Loucy (cell line): ENCODE data around the gene GARIN5A.

ENCODE experiments used
- H2AFZ ChIP-seq: fragments of 200-600 bp; sonication (generic); 2 replicates; pipeline ENCODE4 v1.6.0; 2016; ENCODE audit warnings: antibody characterized with exemption, mild to moderate bottlenecking, low read length, moderate library complexity
- H3F3A ChIP-seq: fragments of 200-600 bp; 2 replicates; pipeline ENCODE4 v1.6.0; 2016; ENCODE audit warnings: antibody characterized with exemption, low read depth, mild to moderate bottlenecking
- H3K27me3 ChIP-seq: fragments of 200-600 bp; sonication (generic); 2 replicates; pipeline ENCODE4 v1.6.1; 2014; ENCODE audit warnings: low read length, mild to moderate bottlenecking; ENCODE audit not compliant: insufficient read depth, poor library complexity, severe bottlenecking
- H3K36me3 ChIP-seq: fragments of 200-600 bp; sonication (generic); 2 replicates; pipeline ENCODE4 v1.6.1; 2016; ENCODE audit warnings: low read length; ENCODE audit not compliant: insufficient read depth
- H3K4me1 ChIP-seq: fragments of 200-600 bp; sonication (generic); 2 replicates; pipeline ENCODE4 v1.5.1; 2014; ENCODE audit warnings: low read length, mild to moderate bottlenecking; ENCODE audit not compliant: insufficient read depth, poor library complexity, severe bottlenecking
- H3K4me2 ChIP-seq: fragments of 200-600 bp; sonication (generic); 2 replicates; pipeline ENCODE4 v1.6.0; 2014; ENCODE audit warnings: antibody characterized with exemption, low read length, low read depth, mild to moderate bottlenecking; ENCODE audit not compliant: poor library complexity, severe bottlenecking
- H3K4me3 ChIP-seq: fragments of 200-600 bp; sonication (generic); 2 replicates; pipeline ENCODE4 v1.5.1; 2014; ENCODE audit warnings: low read length, mild to moderate bottlenecking, mixed read lengths; ENCODE audit not compliant: poor library complexity, severe bottlenecking
- H3K79me2 ChIP-seq: fragments of 200-600 bp; sonication (generic); 2 replicates; pipeline ENCODE4 v1.6.1; 2014; ENCODE audit warnings: low read length; ENCODE audit not compliant: insufficient read depth
- H3K9ac ChIP-seq: fragments of 200-600 bp; sonication (generic); 2 replicates; pipeline ENCODE4 v1.6.0; 2014; ENCODE audit warnings: mild to moderate bottlenecking, low read depth, low read length, moderate library complexity; ENCODE audit not compliant: poor library complexity, severe bottlenecking
- H3K9me2 ChIP-seq: fragments of 200-600 bp; sonication (generic); replicated peaks from 2 replicates; pipeline ENCODE4 v1.6.1; 2016; ENCODE audit warnings: low read depth, low read length, mixed read lengths
- H3K9me3 ChIP-seq: fragments of 200-600 bp; sonication (generic); 2 replicates; pipeline ENCODE4 v1.6.1; 2014; ENCODE audit warnings: mild to moderate bottlenecking, antibody characterized with exemption, low read length, low read depth; ENCODE audit not compliant: insufficient read depth
- H4K20me1 ChIP-seq: fragments of 200-600 bp; sonication (generic); 2 replicates; pipeline ENCODE4 v1.6.0; 2014; ENCODE audit warnings: antibody characterized with exemption, low read length, mild to moderate bottlenecking; ENCODE audit not compliant: insufficient read depth, poor library complexity, severe bottlenecking
- EZH2phosphoT487 ChIP-seq: fragments of 200-600 bp; IDR thresholded peaks from 2 replicates; pipeline ENCODE4 v1.6.1; 2018; ENCODE audit warnings: antibody characterized with exemption, mild to moderate bottlenecking, moderate library complexity, borderline replicate concordance
- TF ChIP-seq, protein P1 (sequence below): fragments of 200-600 bp; sonication (generic); conservative IDR thresholded peaks from 2 replicates; pipeline ENCODE4 v1.5.1; 2014; ENCODE audit warnings: mild to moderate bottlenecking, antibody characterized with exemption, low read length

Gene GARIN5A

DNA sequence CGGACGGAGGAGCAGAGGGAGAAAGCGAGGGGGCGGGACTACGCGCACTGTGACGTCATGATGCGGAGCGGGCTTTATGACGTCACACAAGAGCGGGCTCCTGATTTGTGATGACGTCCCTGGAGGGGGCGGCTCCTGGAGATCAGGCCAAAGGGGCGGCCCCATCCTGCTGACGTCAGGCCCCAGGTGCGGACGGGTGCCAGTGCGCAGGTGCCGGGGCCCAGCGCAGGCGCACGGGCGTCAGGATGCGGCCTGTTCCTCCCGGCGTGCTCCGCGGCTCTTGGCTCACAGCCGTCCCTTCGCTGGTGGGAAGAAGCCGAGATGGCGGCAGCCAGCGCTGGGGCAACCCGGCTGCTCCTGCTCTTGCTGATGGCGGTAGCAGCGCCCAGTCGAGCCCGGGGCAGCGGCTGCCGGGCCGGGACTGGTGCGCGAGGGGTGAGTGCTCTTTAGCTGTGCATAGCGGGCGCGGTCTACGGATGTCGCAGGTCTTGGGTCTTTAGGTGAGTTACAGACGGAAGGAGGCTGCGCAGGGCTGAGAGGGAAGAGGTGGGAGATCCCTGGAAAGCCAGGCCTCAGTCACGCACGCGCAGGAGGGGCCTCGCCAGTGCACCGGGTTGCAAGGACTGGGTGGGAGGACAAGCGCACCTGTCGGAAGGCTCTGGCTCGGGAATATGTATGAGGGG lies at the start of gene GARIN5A, which contains the start of gene EMC10:
GARIN5A (minus strand) TSS at position 625 of the 683 bp plus-strand sequence; CDS start at position 165, 460 bp downstream.
EMC10 (plus strand) TSS at position 284 of the 683 bp plus-strand sequence; CDS start at position 322, 38 bp downstream.
- no peaks in the 10 kb centered on the region for H3K36me3 ChIP-seq
- H3K4me1 ChIP-seq = no peaks in the 10 kb centered on the region
- no peaks in the 10 kb centered on the region for H3K9me3 ChIP-seq
- no peaks in the 10 kb centered on the region for H4K20me1 ChIP-seq
- H3K9ac ChIP-seq = no peak within 1 kb of the TSS
- no peak within 1 kb of the TSS for H3K4me3 ChIP-seq
- H3K9me2 ChIP-seq = no peaks in the 10 kb centered on the region
- no peak for TF ChIP-seq EZH2phosphoT487
- TF ChIP-seq, protein P1, sequence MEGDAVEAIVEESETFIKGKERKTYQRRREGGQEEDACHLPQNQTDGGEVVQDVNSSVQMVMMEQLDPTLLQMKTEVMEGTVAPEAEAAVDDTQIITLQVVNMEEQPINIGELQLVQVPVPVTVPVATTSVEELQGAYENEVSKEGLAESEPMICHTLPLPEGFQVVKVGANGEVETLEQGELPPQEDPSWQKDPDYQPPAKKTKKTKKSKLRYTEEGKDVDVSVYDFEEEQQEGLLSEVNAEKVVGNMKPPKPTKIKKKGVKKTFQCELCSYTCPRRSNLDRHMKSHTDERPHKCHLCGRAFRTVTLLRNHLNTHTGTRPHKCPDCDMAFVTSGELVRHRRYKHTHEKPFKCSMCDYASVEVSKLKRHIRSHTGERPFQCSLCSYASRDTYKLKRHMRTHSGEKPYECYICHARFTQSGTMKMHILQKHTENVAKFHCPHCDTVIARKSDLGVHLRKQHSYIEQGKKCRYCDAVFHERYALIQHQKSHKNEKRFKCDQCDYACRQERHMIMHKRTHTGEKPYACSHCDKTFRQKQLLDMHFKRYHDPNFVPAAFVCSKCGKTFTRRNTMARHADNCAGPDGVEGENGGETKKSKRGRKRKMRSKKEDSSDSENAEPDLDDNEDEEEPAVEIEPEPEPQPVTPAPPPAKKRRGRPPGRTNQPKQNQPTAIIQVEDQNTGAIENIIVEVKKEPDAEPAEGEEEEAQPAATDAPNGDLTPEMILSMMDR = no peak
- H3K79me2 ChIP-seq = no peaks in the 10 kb centered on the region
- no peak within 1 kb of the TSS for H3K4me2 ChIP-seq
- H3F3A ChIP-seq = no peaks in the 10 kb centered on the region
- no peaks in the 10 kb centered on the region for H3K27me3 ChIP-seq
- no peak within 1 kb of the TSS for H2AFZ ChIP-seq

DNA sequence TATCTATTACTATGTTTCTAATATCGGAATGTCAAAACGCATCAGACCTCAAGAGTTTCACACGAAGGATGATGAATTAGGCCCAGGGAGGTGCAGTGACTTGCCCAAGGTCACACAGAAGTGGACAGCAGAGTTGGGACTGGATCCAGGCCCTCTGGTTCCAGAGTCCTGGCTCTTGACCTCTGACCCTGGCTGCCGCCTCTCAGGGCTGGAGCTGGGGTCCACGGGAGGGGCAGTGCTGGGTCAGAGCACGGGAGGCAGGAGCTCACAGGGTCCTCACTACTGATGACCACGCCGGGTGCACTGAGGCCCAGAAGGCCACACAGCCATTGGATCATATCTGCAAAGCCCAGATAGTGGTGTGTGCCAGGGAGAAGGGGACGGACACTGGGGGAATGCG lies 46.2 kb upstream of the GARIN5A start:
- Histone ChIP-seq H3K79me2 (no peaks in the 10 kb centered on the region), H3K4me1 (no peaks in the 10 kb centered on the region), H4K20me1 (no peaks in the 10 kb centered on the region), H2AFZ (no peak overlapping the region), H3K9me2 (no peaks in the 10 kb centered on the region), H3F3A (no peaks in the 10 kb centered on the region), H3K4me2 (no peak overlapping the region), H3K9me3 (no peaks in the 10 kb centered on the region), H3K36me3 (no peaks in the 10 kb centered on the region), H3K4me3 (no peak overlapping the region), H3K9ac (no peak overlapping the region), H3K27me3 (no peaks in the 10 kb centered on the region)
- no peak for TF ChIP-seq EZH2phosphoT487
- TF ChIP-seq, protein P1 = no peak

DNA sequence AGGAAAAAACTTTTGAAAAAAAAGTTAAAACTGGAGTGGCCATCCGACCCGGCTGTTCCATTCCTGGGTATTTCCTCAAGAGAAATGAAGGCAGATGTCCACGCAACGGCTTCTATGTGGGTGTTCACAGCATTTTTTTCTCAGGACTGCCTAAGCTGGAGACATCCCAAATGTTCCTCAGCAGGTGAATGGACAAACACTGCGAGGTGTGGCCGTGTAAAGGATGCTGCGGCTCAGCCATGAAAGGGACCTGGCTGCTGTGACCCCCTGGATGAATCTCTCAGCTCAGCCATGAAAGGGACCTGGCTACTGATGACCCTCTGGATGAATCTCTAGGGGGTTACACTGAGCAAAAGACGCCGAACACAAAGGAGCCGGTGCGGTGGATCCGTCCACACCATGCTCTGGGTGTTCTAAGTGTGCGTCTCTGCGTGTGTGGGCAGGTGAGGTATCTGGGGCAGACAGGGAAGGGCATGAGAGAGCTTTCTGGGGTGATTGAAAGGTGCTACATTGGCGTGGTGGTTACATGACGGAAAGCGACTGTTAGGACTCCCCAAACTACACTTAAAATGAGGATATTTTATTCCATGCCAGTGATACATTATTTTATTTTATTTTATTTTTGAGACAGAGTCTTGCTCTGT lies 44.3 kb upstream of the GARIN5A start:
- H3K4me2 ChIP-seq = no peak overlapping the region
- H4K20me1 ChIP-seq = no peaks in the 10 kb centered on the region
- no peaks in the 10 kb centered on the region for H3K27me3 ChIP-seq
- H3K9me2 ChIP-seq = no peaks in the 10 kb centered on the region
- H3K79me2 ChIP-seq = no peaks in the 10 kb centered on the region
- H3K9me3 ChIP-seq = no peaks in the 10 kb centered on the region
- no peak overlapping the region for H3K4me3 ChIP-seq
- H3F3A ChIP-seq = no peaks in the 10 kb centered on the region
- H3K9ac ChIP-seq = no peak overlapping the region
- TF ChIP-seq, protein P1 = no peak
- no peak for TF ChIP-seq EZH2phosphoT487
- no peak overlapping the region for H2AFZ ChIP-seq
- H3K36me3 ChIP-seq = no peaks in the 10 kb centered on the region
- no peaks in the 10 kb centered on the region for H3K4me1 ChIP-seq
